HUES64 (cell line): ENCODE data around the gene MT1A.
A peak's percentile ranks its signal among the peaks of the same experiment; 100 is the strongest.

Source experiments
- H3K27ac ChIP-seq: 2 replicates; pipeline ENCODE4 v1.7.0; 2013; ENCODE audit warnings: low read depth, low read length, inconsistent platforms
- H3K27me3 ChIP-seq: 2 replicates; pipeline ENCODE4 v1.6.1; 2013; ENCODE audit warnings: mild to moderate bottlenecking, low read length; ENCODE audit not compliant: insufficient read depth
- H3K36me3 ChIP-seq: 2 replicates; pipeline ENCODE4 v1.6.1; 2013; ENCODE audit warnings: mild to moderate bottlenecking, low read length; ENCODE audit not compliant: insufficient read depth
- H3K4me1 ChIP-seq: 2 replicates; pipeline ENCODE4 v1.6.1; 2013; ENCODE audit warnings: mild to moderate bottlenecking, low read length, moderate library complexity; ENCODE audit not compliant: insufficient read depth
- H3K4me3 ChIP-seq: 2 replicates; pipeline ENCODE4 v1.5.1; 2013; ENCODE audit warnings: mild to moderate bottlenecking, low read length, moderate library complexity
- H3K9ac ChIP-seq: 2 replicates; pipeline ENCODE4 v1.6.1; 2013; ENCODE audit warnings: mild to moderate bottlenecking, low read depth, low read length
- H3K9me3 ChIP-seq: 2 replicates; pipeline ENCODE4 v1.6.1; 2013; ENCODE audit warnings: low read depth, low read length; ENCODE audit not compliant: insufficient read depth
- WGBS: fragments of 150-250, 120-280 bp; methylation state at CpG from one replicate; pipeline ENCODE4 v1.1.7; 2013; ENCODE audit warnings: missing lambda C conversion rate; 5-methylcytosine and 5-hydroxymethylcytosine counted together

The MT1A gene

DNA sequence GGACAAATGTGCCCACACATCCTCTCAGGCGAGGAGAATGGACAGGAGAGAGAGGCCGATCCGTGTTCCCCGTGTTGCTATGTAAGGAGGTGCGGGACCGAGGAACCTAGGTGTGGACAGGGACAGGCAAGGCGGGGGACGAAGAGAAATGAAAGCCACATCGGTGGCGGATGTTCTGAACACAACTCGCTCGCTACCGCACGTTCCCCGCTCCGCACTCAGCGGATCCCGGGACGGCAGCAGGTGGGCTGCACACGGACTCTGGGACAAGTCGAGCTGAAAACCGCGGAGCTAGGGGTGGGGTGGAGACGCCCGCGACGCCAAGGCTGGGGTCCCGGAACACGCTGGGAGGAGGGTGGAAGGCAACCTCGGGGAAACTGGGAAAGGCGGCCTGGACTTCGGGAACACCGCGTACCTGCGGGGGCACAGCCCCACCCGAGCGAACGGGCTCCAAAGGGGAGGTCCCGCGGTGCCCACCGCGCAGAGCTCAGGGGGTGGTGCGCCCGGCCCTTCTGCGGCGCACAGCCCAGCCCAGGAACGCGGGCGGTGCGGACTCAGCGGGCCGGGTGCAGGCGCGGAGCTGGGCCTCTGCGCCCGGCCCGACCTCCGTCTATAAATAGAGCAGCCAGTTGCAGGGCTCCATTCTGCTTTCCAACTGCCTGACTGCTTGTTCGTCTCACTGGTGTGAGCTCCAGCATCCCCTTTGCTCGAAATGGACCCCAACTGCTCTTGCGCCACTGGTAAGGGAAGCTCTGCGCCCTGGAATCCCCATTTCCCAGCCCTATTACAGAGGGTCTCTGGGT lies 13.1 kb upstream of the MT1A start, which contains the start of gene MT1E:
Gene MT1E (plus strand): TSS at position 642 of the 803 bp plus-strand sequence. CDS start 71 bp downstream, at position 713.
- H3K9me3 ChIP-seq = no peaks in the 10 kb centered on the region
- H3K27me3 ChIP-seq = peaks cover 97% of the 10 kb centered on the region
- H3K4me3 ChIP-seq = peak within 1 kb of the TSS; percentile 50
- no peak within 1 kb of the TSS for H3K9ac ChIP-seq
- peaks cover 27% of the 10 kb centered on the region for H3K4me1 ChIP-seq
- WGBS = 4% methylated on average over 62 of the region's 62 CpGs
- no peak within 1 kb of the TSS for H3K27ac ChIP-seq
- no peaks in the 10 kb centered on the region for H3K36me3 ChIP-seq

DNA sequence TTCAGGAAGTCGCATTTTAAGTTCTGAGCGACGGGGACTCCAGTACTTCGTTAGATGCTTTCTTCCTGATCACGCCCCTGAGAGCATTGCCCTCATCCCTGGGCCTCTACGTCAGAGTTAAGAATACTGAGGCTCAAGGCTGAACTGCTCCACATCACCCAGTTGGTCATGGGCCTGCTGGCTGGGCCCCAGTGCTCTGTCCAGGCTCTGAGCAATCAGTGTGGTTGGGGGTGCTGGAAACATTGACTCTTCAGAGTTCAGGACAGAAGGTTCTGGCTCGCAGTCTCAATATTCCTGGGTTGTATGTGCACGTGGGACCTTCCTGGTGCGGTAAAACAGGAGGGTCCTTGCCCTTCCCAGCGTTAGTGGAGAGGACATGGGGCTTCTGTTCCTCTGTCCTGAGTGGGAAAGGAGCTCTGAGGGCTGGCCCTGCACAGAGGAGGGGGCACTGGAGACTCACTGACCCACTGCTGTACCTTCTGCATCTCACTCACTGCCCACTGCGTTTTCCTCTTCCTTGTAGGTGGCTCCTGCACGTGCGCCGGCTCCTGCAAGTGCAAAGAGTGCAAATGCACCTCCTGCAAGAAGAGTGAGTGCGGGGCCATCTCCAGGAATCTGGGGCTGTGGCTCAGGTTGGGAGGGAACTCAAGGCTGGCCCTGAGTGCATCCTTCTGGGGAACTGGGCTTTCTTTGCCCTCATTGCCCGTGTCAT lies 12.4 kb upstream of the MT1A start:
- no peak overlapping the region for H3K27ac ChIP-seq
- peaks cover 98% of the 10 kb centered on the region for H3K27me3 ChIP-seq
- no peaks in the 10 kb centered on the region for H3K36me3 ChIP-seq
- WGBS = 31% methylated on average over 16 of the region's 16 CpGs
- no peak overlapping the region for H3K9ac ChIP-seq
- no peaks in the 10 kb centered on the region for H3K9me3 ChIP-seq
- H3K4me1 ChIP-seq = peaks cover 25% of the 10 kb centered on the region
- peak overlapping the region; percentile 50 for H3K4me3 ChIP-seq

DNA sequence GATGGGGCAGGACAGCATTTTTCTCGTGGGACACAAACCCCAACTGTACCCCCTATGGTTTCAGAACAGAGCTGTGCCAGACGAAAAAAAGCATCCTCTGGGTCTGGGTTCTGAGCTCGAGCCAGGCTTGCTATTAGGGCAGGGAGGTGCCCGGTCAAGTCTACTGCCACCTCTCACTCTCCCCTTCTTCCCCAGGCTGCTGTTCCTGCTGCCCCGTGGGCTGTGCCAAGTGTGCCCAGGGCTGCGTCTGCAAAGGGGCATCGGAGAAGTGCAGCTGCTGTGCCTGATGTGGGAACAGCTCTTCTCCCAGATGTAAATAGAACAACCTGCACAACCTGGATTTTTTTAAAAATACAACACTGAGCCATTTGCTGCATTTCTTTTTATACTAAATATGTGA lies 11.8 kb upstream of the MT1A start:
- H3K27ac ChIP-seq = no peak overlapping the region
- peaks cover 98% of the 10 kb centered on the region for H3K27me3 ChIP-seq
- peaks cover 20% of the 10 kb centered on the region for H3K4me1 ChIP-seq
- H3K36me3 ChIP-seq = no peaks in the 10 kb centered on the region
- H3K9ac ChIP-seq = no peak overlapping the region
- no peaks in the 10 kb centered on the region for H3K9me3 ChIP-seq
- H3K4me3 ChIP-seq = no peak overlapping the region
- 73% methylated on average over 7 of the region's 7 CpGs for WGBS

DNA sequence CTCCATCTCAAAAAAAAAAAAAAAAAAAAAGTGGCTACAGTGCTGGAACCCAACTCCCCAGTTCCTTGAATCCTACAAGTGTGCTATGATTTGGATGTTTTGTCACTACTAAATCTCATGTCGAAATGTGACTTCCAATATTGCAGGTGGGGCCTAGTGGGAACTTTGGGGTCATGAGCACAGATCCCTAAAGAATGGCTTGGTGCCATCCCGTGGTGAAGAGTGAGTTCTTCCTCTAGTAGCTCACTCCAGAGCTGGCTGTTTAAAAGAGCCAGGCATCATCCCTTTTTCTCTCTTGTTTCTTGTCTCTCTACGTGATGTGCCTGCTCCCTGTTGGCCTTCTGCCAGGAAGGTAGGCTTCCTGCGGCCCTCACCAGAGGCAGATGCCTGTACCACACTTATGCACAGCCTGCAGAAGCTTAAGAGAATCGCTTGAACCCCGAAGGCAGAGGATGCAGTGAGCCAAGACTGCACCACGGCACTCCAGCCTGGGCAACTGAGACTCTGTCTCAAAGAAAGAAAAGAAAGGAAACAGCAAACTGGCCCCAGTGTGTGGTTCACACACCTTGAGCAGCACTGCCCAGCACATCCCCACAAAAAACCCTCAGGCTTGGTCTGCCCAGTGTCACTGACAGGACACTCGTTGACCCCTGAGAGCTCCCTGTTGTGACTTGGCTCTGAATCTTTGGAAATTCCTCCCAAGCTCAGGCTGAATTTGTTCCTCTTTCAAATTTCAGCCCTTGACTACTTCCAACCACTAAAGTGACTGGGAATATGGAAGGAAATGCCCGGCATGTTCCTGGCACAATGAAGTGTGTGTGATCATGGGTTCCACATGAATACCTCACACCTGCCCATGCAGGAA lies 9.7 kb upstream of the MT1A start:
- H3K4me3 ChIP-seq = no peak overlapping the region
- H3K9ac ChIP-seq = no peak overlapping the region
- H3K4me1 ChIP-seq = peaks cover 13% of the 10 kb centered on the region; the same call in 1 of the 2 replicates
- no peaks in the 10 kb centered on the region for H3K9me3 ChIP-seq
- peaks cover 98% of the 10 kb centered on the region for H3K27me3 ChIP-seq
- WGBS = 77% methylated on average over 9 of the region's 9 CpGs
- H3K36me3 ChIP-seq = no peaks in the 10 kb centered on the region
- H3K27ac ChIP-seq = no peak overlapping the region

DNA sequence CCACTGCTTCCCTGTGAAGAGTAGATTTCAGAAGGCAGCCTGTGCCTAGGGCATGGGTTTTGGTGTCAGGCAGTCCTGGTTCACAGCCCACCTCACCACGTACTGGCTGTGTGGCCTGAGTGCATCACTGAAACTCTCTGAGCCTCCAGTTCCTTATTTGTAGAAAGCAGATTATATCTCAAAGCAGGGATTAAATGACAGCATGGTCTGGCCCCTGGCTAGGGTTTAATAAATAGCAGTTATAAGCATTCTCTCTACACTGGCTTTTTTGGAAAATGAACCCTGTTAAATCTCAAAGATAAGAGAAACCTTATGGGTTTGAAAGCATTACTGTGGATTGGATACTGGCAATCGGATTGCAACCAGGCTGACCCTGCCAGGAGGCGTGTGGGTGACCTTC lies 8.9 kb upstream of the MT1A start:
- Histone ChIP-seq H3K36me3 (no peaks in the 10 kb centered on the region), H3K27ac (no peak overlapping the region), H3K27me3 (peaks cover 99% of the 10 kb centered on the region), H3K9me3 (no peaks in the 10 kb centered on the region), H3K4me1 (peaks cover 13% of the 10 kb centered on the region; the same call in 1 of the 2 replicates), H3K9ac (no peak overlapping the region), H3K4me3 (no peak overlapping the region)
- WGBS = 90% methylated on average over 3 of the region's 3 CpGs

DNA sequence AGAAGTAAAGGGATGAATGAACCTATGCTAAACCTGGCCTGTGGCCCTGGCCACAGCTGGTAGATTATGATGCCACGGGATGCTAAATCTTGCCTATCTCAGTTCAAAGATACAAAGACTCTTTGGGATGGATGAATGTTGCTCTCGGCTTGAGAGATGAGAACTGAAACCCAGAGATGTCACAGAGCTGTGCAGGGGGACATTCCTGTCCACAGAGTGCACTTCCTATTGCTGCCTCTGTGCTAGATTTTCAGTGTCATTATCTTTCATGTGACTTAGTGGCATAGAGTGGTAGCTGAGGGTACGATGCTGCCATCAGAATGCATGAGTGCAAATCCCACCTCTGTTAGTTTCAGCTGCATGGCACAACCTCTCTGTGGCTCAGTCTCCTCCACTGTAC lies 8.3 kb upstream of the MT1A start:
- H3K27ac ChIP-seq = no peak overlapping the region
- H3K9me3 ChIP-seq = no peaks in the 10 kb centered on the region
- H3K4me3 ChIP-seq = no peak overlapping the region
- peaks cover 99% of the 10 kb centered on the region for H3K27me3 ChIP-seq
- no peaks in the 10 kb centered on the region for H3K36me3 ChIP-seq
- no peak overlapping the region for H3K9ac ChIP-seq
- peaks cover 13% of the 10 kb centered on the region; the same call in 1 of the 2 replicates for H3K4me1 ChIP-seq
- 75% methylated on average over 3 of the region's 3 CpGs for WGBS

DNA sequence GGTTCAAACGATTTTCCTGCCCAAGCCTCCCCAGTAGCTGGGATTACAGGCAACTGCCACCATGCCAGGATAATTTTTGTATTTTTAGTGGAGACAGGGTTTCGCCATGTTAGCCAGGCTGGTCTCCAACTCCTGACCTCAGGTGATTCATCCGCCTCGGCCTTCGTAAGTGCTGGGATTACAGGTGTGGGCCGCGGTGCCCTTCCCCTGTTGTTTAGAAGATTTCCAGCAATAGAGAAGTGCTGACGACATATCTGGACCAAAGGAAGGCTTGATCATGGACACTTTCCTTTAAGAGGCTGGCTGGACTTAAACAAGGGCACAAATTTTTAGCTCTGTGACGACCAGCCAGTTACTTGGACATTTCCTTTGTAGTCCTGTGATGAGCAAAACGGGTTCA lies 7.3 kb upstream of the MT1A start:
- no peak overlapping the region for H3K27ac ChIP-seq
- no peaks in the 10 kb centered on the region for H3K36me3 ChIP-seq
- peaks cover 99% of the 10 kb centered on the region for H3K27me3 ChIP-seq
- peaks cover 8% of the 10 kb centered on the region; the same call in 1 of the 2 replicates for H3K4me1 ChIP-seq
- 71% methylated on average over 10 of the region's 10 CpGs for WGBS
- H3K4me3 ChIP-seq = no peak overlapping the region
- H3K9ac ChIP-seq = no peak overlapping the region
- no peaks in the 10 kb centered on the region for H3K9me3 ChIP-seq

DNA sequence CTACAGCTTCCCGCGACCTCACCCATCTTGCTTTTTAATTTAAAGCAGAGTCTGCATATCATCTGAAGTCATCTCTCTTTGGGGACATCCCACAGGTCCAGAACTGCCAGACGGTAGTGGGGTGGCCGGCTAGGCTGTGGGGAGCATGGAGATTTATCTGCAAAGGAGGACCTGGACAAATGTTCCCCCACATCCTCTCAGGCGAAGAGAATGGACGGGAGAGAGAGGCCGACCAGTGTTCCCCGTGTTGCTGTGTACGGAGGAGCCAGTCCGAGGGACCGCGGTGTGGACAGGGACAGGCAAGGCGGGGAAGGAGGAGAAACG lies 6.7 kb upstream of the MT1A start:
- peak overlapping the region; percentile 44 for H3K4me3 ChIP-seq
- H3K27ac ChIP-seq = no peak overlapping the region
- H3K36me3 ChIP-seq = no peaks in the 10 kb centered on the region
- peaks cover 99% of the 10 kb centered on the region for H3K27me3 ChIP-seq
- H3K9ac ChIP-seq = no peak overlapping the region
- H3K9me3 ChIP-seq = no peaks in the 10 kb centered on the region
- peaks cover 4% of the 10 kb centered on the region; the same call in 1 of the 2 replicates for H3K4me1 ChIP-seq
- 14% methylated on average over 14 of the region's 14 CpGs for WGBS

DNA sequence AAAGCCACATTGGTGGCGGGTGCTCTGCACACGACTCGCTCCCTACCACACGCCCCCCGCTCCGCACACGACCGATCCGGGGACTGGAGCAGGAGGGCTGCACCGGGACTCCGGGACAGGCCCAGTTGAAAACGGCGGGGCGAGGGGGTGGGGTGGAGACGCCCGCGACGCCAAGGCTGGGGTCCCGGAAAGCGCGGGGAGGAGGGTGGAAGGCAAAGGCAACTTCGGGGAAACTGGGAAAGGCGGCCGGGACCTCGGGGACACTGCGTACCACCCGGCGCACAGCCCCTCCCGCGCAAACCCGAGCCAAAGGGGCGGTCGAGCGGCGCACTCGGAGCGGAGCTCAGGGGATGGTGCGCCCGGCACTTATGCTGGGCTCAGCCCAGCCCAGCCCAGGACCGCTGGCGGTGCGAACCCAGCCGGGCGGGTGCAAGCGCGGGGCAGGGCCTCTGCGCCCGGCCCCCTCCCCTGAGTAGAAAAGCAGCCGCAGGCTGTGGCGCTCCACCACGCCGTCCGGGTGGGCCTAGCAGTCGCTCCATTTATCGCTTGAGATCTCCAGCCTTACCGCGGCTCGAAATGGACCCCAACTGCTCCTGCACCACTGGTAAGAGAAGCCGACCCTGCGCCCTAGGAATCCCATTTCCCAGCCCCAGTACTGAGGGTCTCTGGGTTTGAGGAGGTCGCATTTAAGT lies 6.2 kb upstream of the MT1A start, which contains the start of gene MT1M:
Gene MT1M (plus strand): TSS at position 504 of the 692 bp plus-strand sequence. CDS start 73 bp downstream, at position 577.
- Histone ChIP-seq H3K27me3 (peaks cover 99% of the 10 kb centered on the region), H3K4me3 (peak within 1 kb of the TSS; percentile 44), H3K27ac (no peak within 1 kb of the TSS), H3K9me3 (no peaks in the 10 kb centered on the region), H3K4me1 (no peaks in the 10 kb centered on the region), H3K9ac (no peak within 1 kb of the TSS), H3K36me3 (no peaks in the 10 kb centered on the region)
- 1% methylated on average over 58 of the region's 61 CpGs for WGBS

DNA sequence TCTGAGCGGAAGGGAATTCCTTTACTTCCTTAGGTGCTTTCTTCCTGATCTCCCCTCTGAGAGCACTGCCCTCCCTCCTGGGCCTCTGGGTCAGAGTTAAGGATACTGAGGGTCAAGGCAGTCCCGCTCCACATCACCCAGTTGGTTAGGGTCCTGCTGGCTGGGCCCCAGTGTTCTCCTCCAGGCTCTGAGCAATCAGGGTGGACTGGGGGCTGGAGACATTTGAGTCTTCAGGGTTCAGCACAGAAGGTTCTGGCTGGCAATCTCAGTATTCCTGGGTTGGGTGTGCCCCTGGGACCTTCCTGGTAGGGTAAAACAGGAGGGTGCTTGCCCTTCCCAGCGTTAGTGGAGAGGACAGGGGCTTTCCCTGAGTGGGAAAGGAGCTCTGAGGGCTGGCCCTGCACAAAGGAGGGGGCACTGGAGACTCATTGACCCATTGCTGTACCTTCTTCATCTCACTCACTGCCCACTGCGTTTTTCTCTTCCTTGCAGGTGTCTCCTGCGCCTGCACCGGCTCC lies 5.6 kb upstream of the MT1A start:
- Histone ChIP-seq H3K9me3 (no peaks in the 10 kb centered on the region), H3K4me1 (no peaks in the 10 kb centered on the region), H3K27me3 (peaks cover 100% of the 10 kb centered on the region), H3K36me3 (no peaks in the 10 kb centered on the region), H3K27ac (no peak overlapping the region), H3K4me3 (peak overlapping the region; percentile 44), H3K9ac (no peak overlapping the region)
- 15% methylated on average over 6 of the region's 6 CpGs for WGBS
